ENCODE data around the gene HNF1A.

GRCh38 chr12:121023799-121024198 is 45.5 kb downstream of the HNF1A start:
- TF ChIP-seq CTCF (IDR thresholded peaks at IDR 0.05 in 2 of 3, conservative IDR thresholded peaks at IDR 0.05 in 1 of 3; ENCODE audit: borderline replicate concordance in 1 of 3, insufficient read depth in 1 of 3, low read depth in 2 of 3, low read length in 2 of 3) (no peak), POLR2A (IDR thresholded peaks at IDR 0.05; ENCODE audit: borderline replicate concordance, extremely low read depth, insufficient read depth, insufficient read length) (no peak), ZFX (IDR thresholded peaks at IDR 0.05) (no peak), EZH2phosphoT487 (IDR thresholded peaks at IDR 0.05; ENCODE audit: borderline replicate concordance) (no peak), MAX (IDR thresholded peaks at IDR 0.05) (no peak), YY1 (IDR thresholded peaks at IDR 0.05; ENCODE audit: extremely low read depth, insufficient replicate concordance, low read depth, low read length) (no peak), SP1 (IDR thresholded peaks at IDR 0.05; ENCODE audit: low read depth) (no peak), POLR2AphosphoS5 (IDR thresholded peaks at IDR 0.05; ENCODE audit: low read depth, low read length) (no peak), EZH2 (IDR thresholded peaks at IDR 0.05) (no peak), CEBPB (IDR thresholded peaks at IDR 0.05; ENCODE audit: low read depth) (no peak), RAD21 (IDR thresholded peaks at IDR 0.05; ENCODE audit: low read depth) (no peak)
